Tibial nerve (tissue), 4 donors: ENCODE results near the gene OR6X1. TPM values are rescaled to one million over a fixed set of nuclear protein-coding genes. Genes with fewer than 3 reads are reported as not detected.

Source experiments
- DNase-seq, 2 donors: peaks; one replicate each; pipeline ENCODE4 v3.0.0-alpha.2; 2019; ENCODE audit warnings: low spot score in 2 of 2
- H3K27ac ChIP-seq, 4 donors: fragments of 200-600 bp; sonication (generic) in 3 of 4; one replicate each; pipeline ENCODE4 v1.5.1; 2017 to 2019; ENCODE audit warnings: mild to moderate bottlenecking in 1 of 4
- H3K27me3 ChIP-seq, 2 donors: fragments of 200-600 bp; sonication (generic) in 1 of 2; one replicate each; pipeline versions ENCODE4 v1.5.1 to v1.6.0; 2017 to 2019
- H3K36me3 ChIP-seq, 3 donors: fragments of 200-600 bp; sonication (generic); one replicate each; pipeline ENCODE4 v1.5.1; 2018 to 2019
- H3K4me1 ChIP-seq, 4 donors: fragments of 200-600 bp; sonication (generic) in 3 of 4; one replicate each; pipeline ENCODE4 v1.5.1; 2017 to 2019
- H3K4me3 ChIP-seq, 4 donors: fragments of 200-600 bp; sonication (generic) in 3 of 4; one replicate each; pipeline ENCODE4 v1.5.1; 2017 to 2019; ENCODE audit warnings: mild to moderate bottlenecking in 1 of 4, moderate library complexity in 1 of 4
- H3K9me3 ChIP-seq, 4 donors: fragments of 200-600 bp; sonication (generic) in 3 of 4; one replicate each; pipeline ENCODE4 v1.5.1; 2017 to 2019
- EP300 ChIP-seq, 2 donors: sonication (generic); formaldehyde crosslinking; IDR thresholded peaks; one replicate each; pipeline ENCODE4 v1.6.1; 2017; ENCODE audit warnings: antibody characterized with exemption in 2 of 2, mild to moderate bottlenecking in 1 of 2
- POLR2A ChIP-seq, 2 donors: fragments of 450-650 bp; IDR thresholded peaks; one replicate each; pipeline ENCODE4 v1.6.1; 2017; ENCODE audit warnings: antibody characterized with exemption in 2 of 2, mild to moderate bottlenecking in 2 of 2, moderate library complexity in 2 of 2
- WGBS, 2 donors: methylation state at CpG; one replicate each; pipeline ENCODE4 v1.1.5; 2018; 5-methylcytosine and 5-hydroxymethylcytosine counted together
- small RNA-seq: library from RNA; depleted of rRNA; stranded (forward); fragments of <200 nt; gene quantifications from one replicate; pipeline ENCODE3, GENCODE V24; 2016
- total RNA-seq, 4 donors: library from RNA; depleted of rRNA; stranded (reverse); fragments of >200 nt; gene quantifications; one replicate each; pipeline ENCODE4 v1.1.0, GENCODE V29; 2016
- TF ChIP-seq, protein P1 (sequence below), 5 experiments: fragments of 200-600 bp in 3 of 5; fragments of 450-650 bp in 2 of 5; sonication (generic) in 3 of 5; IDR thresholded peaks; one replicate each; pipeline ENCODE4 v1.5.1; 2016 to 2019; ENCODE audit warnings: antibody characterized with exemption in 5 of 5, mild to moderate bottlenecking in 3 of 5, moderate library complexity in 2 of 5

The OR6X1 gene
- total RNA-seq, 4 donors from 2014 or later, result not detected

DNA sequence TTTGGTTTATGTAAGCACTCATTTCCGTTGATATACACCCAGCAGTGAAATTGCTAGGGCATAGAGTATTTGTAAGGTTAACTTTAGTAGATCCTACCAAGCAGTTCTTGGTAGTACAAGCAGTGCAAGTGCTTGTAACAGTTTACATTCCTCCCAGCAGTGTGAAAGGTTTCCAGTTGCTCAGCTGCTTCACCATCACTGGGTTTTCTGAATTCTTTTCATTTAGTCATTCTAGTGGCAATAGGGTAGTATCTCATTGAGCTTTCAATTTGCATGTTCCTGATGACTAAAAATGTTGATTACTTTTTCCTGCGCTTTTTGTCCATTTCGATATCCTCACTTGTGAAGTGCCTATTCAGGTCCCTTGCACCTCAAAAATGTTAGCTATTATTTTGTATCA, 47.1 kb downstream of the OR6X1 start:
- TF ChIP-seq POLR2A (IDR thresholded peaks at IDR 0.05) (no peak), EP300 (IDR thresholded peaks at IDR 0.05) (no peak)
- TF ChIP-seq, protein P1, sequence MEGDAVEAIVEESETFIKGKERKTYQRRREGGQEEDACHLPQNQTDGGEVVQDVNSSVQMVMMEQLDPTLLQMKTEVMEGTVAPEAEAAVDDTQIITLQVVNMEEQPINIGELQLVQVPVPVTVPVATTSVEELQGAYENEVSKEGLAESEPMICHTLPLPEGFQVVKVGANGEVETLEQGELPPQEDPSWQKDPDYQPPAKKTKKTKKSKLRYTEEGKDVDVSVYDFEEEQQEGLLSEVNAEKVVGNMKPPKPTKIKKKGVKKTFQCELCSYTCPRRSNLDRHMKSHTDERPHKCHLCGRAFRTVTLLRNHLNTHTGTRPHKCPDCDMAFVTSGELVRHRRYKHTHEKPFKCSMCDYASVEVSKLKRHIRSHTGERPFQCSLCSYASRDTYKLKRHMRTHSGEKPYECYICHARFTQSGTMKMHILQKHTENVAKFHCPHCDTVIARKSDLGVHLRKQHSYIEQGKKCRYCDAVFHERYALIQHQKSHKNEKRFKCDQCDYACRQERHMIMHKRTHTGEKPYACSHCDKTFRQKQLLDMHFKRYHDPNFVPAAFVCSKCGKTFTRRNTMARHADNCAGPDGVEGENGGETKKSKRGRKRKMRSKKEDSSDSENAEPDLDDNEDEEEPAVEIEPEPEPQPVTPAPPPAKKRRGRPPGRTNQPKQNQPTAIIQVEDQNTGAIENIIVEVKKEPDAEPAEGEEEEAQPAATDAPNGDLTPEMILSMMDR (IDR thresholded peaks at IDR 0.05), result no peak
- no peak overlapping the region for H3K4me3 ChIP-seq
- H3K27ac ChIP-seq, result no peak overlapping the region
- WGBS, 2 donors, result 93 to 94% methylated on average over 3 of the region's 3 CpGs
- H3K4me1 ChIP-seq, result peaks cover 0 to 4% (median 0%) of the 10 kb centered on the region in 4 donors
- no peak for DNase-seq
- H3K27me3 ChIP-seq, result no peaks in the 10 kb centered on the region
- H3K9me3 ChIP-seq, result no peaks in the 10 kb centered on the region
- no peaks in the 10 kb centered on the region for H3K36me3 ChIP-seq

DNA sequence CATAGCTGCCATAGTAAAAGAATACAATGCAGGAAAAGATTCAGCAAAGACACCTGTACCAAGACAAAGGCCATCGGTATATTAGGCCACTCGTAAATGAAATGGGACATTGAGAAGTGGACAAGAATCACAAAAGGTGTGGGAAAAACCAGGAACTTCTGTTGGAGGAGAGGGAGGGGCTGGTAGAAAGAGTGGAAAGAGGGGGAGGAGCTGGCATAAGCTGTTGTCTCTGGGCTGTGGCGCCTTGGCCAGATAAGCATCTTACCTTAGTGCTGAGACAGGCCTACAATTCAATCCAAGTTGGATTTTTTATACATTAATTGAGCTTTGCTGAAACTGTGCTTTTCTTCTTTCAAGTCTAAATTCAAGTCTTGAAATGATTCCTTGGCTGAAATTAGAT, 50.0 kb downstream of the OR6X1 start:
- WGBS, 2 donors, result 88 to 93% methylated on average over 3 of the region's 3 CpGs
- DNase-seq, result no peak
- Histone ChIP-seq H3K27ac (no peak overlapping the region), H3K4me3 (no peak overlapping the region), H3K4me1 (no peaks in the 10 kb centered on the region), H3K9me3 (no peaks in the 10 kb centered on the region), H3K36me3 (no peaks in the 10 kb centered on the region), H3K27me3 (no peaks in the 10 kb centered on the region)
- TF ChIP-seq, protein P1 (IDR thresholded peaks at IDR 0.05), result no peak
- TF ChIP-seq POLR2A (IDR thresholded peaks at IDR 0.05) (no peak), EP300 (IDR thresholded peaks at IDR 0.05) (no peak)

Small RNA genes within 50 kb of the gene (small RNA-seq; reads per million reads assigned to genes)
- gene RNU1-21P, result not detected

Other genes with a start within 250 kb of the OR6X1 start
- gene SCN3B, start 99.9 kb downstream of the OR6X1 start, total RNA-seq, result 1 to 10 TPM in 2 of 4 donors, under 1 TPM in 2; under 0.01 to 3.6 (median 1.3) TPM
- gene ZNF202, start 12.9 kb downstream of the OR6X1 start, total RNA-seq, result 10 to 100 TPM in 3 of 4 donors, 1 to 10 TPM in 1; 5.9 to 13.2 (median 10.6) TPM
- not detected for gene OR6M1, start 51.8 kb upstream of the OR6X1 start, total RNA-seq
- gene TMEM225, start 131.2 kb upstream of the OR6X1 start, total RNA-seq, result not detected
- not detected for gene OR8D4, start 147.6 kb upstream of the OR6X1 start, total RNA-seq
- gene OR4D5, start 185.1 kb upstream of the OR6X1 start, total RNA-seq, result not detected
- gene OR6T1, start 189.3 kb upstream of the OR6X1 start, total RNA-seq, result not detected
- not detected for gene OR10S1, start 223.3 kb upstream of the OR6X1 start, total RNA-seq
- gene OR10G6, start 240.6 kb upstream of the OR6X1 start, total RNA-seq, result not detected